Measurements from ENCODE around the gene BMP8B. TPM values are rescaled to one million over a fixed set of nuclear protein-coding genes. Genes with fewer than 3 reads are reported as not detected.
"Not testable (repeated sequence)": the region's sequence is repeated elsewhere in the genome, so short reads cannot be mapped to it uniquely, and the experiment has no call there.

The BMP8B gene
- total RNA-seq, 1 donor from 2014 or later: 0.41 TPM

GRCh38 chr1:39779821-39780220 is 8.8 kb downstream of the BMP8B start:
- FAIRE-seq (no peak), DNase-seq (ENCODE audit: low spot score in 2 of 2) (no peak)

- no peak for FAIRE-seq
- no peak for DNase-seq (ENCODE audit: low spot score in 2 of 2)
Measured at GRCh38 chr1:39779137-39779536, 9.5 kb downstream of the BMP8B start.

- FAIRE-seq; DNase-seq (ENCODE audit: low spot score in 2 of 2): not testable (repeated sequence)
Measured at GRCh38 chr1:39778463-39779099, 10.1 kb downstream of the BMP8B start.

DNA sequence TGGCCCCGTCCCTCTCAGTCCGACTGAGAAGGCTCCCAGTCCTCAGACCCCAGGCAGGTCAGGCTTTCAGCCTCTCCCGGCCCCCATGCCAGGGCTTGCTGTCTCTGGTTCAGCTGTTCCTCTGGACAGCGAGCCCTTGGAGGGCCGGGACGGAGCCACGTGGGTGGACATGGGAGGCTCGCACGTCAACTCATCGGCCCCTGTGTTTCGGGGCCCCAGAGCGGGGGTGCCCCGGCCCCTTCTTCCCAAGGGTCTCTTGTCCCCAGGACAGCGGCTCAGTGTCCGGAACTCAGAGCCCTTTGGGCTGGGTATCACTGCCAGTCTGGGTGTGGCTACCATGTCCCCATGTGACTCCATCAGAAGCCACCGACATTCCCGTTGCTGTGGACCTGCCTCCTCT is 10.8 kb downstream of the BMP8B start:
- FAIRE-seq; DNase-seq (ENCODE audit: low spot score in 2 of 2): not testable (repeated sequence)

DNA sequence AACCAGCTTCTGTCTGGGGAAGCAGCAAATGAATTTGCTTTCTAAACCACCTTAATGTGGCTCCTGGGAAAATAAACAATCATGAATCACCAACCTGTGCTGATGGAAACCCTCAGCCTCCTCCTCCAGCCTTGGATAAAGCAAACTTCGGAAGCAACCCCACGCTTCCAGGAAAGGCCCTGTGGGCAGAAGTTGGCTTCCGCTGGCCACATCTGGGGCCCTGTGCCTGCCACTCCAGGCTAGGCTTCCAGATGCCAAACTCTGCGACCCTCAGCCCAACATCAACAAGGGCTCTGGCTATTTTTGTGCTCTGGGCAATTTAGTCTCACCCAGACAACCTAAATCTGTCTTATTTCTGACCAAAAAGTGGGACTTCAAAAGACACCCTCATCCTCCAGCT is 11.4 kb downstream of the BMP8B start:
- FAIRE-seq: no peak
- DNase-seq (ENCODE audit: low spot score in 2 of 2): no peak

GRCh38 chr1:39776886-39777285 is 11.8 kb downstream of the BMP8B start:
- no peak for DNase-seq (ENCODE audit: low spot score in 2 of 2)
- no peak for FAIRE-seq

DNA sequence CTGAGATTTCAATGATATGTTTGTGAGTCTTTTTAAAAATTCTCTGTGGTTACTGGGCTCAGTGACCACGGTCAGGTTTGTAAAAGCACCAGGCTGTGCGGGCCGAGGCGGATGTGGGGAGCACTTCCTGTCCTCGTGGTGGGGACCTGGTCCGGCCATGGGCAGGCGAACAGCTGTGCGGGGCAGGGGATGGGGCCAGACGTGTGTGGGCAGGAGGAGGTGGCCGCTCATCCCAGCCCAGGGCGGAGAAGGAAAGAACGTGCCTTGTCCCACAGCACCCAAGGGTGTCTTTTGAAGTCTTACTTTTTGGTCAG is 12.3 kb downstream of the BMP8B start:
- DNase-seq (ENCODE audit: low spot score in 2 of 2) (no peak), FAIRE-seq (no peak)

DNA sequence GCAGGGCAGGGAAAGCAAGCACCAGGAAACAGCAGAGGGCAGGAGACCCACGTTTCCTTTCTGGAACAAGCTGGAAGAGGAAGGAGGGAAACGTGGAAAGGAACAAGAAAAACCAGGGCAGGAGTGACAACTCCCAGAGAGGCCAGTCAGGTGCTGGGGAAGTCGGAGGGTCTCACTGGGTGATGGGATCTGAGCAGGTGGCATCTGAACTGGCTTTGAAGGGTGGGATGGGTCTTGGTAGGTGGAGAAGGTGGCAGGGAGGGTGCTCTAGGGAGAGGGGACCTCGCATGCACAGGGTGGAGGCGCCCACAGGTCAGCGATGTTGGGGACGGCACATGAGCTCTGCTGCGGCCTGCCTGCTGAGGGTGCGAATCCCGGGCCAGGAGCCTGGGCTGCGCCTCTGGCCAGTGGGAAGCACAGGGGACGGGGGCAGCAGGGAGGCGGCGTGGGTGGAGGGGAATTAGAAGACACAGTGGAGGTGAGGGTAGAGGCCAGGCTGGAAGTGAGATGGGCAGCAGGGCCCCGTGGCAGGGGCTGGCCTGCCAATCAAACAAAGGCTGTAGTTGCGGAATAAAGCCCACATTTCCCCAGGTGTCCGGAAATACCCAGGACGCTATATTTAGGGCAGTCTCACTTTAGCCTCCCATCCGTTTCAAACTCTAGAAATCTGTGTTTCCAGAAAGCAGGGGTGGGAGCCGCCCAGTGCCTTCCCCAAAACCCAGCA is 12.8 kb downstream of the BMP8B start:
- DNase-seq (ENCODE audit: low spot score in 2 of 2); FAIRE-seq: not testable (repeated sequence)

- FAIRE-seq; DNase-seq (ENCODE audit: low spot score in 2 of 2): not testable (repeated sequence)
Measured at GRCh38 chr1:39775141-39775540, 13.5 kb downstream of the BMP8B start.

DNA sequence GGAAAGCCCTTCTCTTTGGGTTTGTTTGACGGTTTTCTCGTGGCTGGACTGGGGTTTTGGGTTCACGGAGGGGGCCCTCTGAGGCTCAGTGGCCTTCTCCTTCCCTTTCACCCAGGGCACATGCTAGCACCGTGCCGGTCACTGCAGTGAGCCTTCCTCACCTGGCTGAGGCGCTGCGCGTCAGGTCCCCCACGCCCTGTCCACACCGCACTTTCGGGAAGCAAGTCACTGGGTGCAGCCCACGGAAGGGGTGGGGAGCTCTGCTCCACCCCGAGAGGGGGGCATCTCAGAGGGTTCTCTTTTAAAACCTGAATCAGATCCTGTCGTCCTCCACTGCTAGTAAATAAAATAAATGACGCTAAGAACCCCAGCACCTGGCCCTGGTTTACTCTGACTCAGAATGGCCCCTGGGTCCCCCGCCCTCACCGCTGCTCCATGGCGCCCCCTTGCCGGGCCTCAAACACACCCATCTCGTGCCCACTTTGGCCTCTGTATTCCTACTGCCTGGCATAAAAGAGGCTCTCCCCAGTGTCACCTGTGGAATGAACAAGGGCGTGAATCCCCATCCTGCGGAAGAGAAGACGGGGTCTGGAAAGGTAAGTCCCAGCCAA is 15.2 kb downstream of the BMP8B start:
- FAIRE-seq; DNase-seq (ENCODE audit: low spot score in 2 of 2): not testable (repeated sequence)

- FAIRE-seq; DNase-seq (ENCODE audit: low spot score in 2 of 2): not testable (repeated sequence)
Measured at GRCh38 chr1:39771022-39771532, 17.6 kb downstream of the BMP8B start, which contains the start of gene OXCT2. Gene OXCT2, minus strand, starts transcription at chr1:39771348. Its CDS starts 93 bp downstream, at chr1:39771255.

- not testable (repeated sequence) for DNase-seq (ENCODE audit: low spot score in 2 of 2); FAIRE-seq
Measured at GRCh38 chr1:39770100-39771021, 18.3 kb downstream of the BMP8B start.

- not testable (repeated sequence) for DNase-seq (ENCODE audit: low spot score in 2 of 2); FAIRE-seq
Measured at GRCh38 chr1:39769502-39769901, 19.2 kb downstream of the BMP8B start.

- DNase-seq (ENCODE audit: low spot score in 2 of 2); FAIRE-seq: not testable (repeated sequence)
Measured at GRCh38 chr1:39766466-39766865, 22.2 kb downstream of the BMP8B start.

GRCh38 chr1:39764512-39764911 is 24.2 kb downstream of the BMP8B start:
- not testable (repeated sequence) for DNase-seq (ENCODE audit: low spot score in 2 of 2); FAIRE-seq

GRCh38 chr1:39763619-39764374 is 24.9 kb downstream of the BMP8B start:
- FAIRE-seq: not testable (repeated sequence)

GRCh38 chr1:39762550-39763540 is 25.8 kb downstream of the BMP8B start:
- DNase-seq (ENCODE audit: low spot score in 2 of 2): no peak

More at GRCh38 chr1:39763619-39764374, 24.9 kb downstream of the BMP8B start:
- DNase-seq (ENCODE audit: low spot score in 2 of 2): not testable (repeated sequence)

More at GRCh38 chr1:39762550-39763540, 25.8 kb downstream of the BMP8B start:
- no peak for FAIRE-seq

Measured in frontal cortex (tissue), 4 donors.